HG02798 (cell line): Measurements from ENCODE around the gene CDK17.
"Not testable (repeated sequence)": the region's sequence is repeated elsewhere in the genome, so short reads cannot be mapped to it uniquely, and the experiment has no call there.

Experiments used
- ATAC-seq: cut with Tn5 transposase; IDR thresholded peaks from one replicate; pipeline ENCODE4 v1.9.1; 2021; ENCODE audit warnings: mild to moderate bottlenecking; ENCODE audit not compliant: unreplicated experiment, poor library complexity

The CDK17 gene

DNA sequence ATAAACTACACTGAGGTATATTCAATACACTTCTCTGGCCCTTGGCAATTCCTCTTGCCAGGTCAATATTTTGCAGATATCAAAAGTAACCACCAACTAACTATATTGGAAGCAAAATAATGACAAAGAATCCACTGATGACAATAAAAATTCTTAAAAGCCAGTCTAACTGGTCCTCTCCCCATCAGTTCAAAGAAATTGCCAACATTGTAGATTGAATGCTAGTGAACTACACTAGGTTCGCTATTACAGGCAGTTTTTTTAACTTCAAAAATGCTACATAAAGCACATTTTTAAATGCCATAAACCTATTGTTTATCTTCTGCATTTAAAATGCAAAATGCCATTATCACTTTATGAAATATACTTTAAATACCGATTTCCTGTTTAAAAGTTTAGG lies 4.0 kb downstream of the CDK17 start:
- ATAC-seq = no peak

GRCh38 chr12:96395236-96395635 lies 5.0 kb downstream of the CDK17 start:
- ATAC-seq = no peak

DNA sequence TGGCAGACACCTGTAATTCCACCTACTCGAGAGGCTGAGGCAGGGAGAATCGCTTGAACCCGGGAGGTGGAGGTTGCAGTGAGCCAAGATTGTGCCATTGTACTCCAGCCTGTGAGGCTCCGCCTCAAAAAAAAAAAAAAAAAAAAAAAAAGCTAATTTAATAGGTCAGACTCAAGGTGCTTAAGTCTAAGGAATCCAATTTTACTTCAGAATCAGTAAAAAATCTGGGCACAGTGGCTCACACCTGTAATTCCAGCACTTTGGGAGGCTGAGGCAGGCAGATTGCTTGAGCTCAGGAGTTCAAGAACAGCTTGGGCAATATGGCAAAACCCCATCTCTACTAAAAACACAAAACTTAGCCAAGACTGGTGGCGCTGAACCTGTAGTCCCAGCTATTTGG lies 7.0 kb downstream of the CDK17 start:
- not testable (repeated sequence) for ATAC-seq

DNA sequence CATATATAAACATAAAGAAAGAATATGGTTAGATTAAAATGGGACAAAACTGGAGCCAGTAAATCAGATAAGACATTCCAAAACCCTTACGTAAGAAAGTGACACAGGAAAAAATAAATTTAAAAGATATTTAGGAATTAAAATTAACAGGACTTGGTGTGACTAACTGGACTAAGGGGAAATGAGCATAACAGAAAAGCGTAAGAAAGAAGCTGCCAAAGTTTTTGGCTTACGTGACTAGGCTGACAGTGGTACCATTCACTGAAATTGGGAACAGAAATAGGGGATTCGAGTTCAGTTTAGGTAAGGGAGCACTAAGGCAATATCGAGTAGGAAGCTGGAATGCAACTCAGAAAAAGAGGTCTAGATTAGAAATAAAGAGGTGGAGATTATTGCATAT lies 7.8 kb downstream of the CDK17 start:
- no peak for ATAC-seq

- no peak for ATAC-seq
Observed at GRCh38 chr12:96387981-96388380, 12.3 kb downstream of the CDK17 start.

- no peak for ATAC-seq
Observed at GRCh38 chr12:96386794-96387193, 13.4 kb downstream of the CDK17 start.

DNA sequence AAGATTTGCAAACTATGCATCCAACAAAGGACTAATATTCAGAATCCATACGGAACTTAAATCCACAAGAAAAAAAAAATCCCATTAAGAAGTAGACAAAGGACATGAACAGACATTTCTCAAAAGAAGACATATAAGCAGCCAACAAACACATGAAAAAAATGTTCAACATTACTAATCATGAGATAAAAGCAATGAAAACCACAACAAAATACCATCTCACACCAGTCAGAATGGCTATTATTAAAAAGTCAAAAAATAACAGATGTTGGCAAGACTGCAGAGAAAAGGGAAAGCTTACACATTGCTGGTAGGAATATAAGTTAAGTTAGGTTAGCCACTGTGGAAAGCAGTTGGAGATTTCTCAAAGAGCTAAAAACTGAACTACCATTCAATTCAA lies 16.2 kb downstream of the CDK17 start:
- no peak for ATAC-seq

GRCh38 chr12:96383371-96383770 lies 16.9 kb downstream of the CDK17 start:
- no peak for ATAC-seq

DNA sequence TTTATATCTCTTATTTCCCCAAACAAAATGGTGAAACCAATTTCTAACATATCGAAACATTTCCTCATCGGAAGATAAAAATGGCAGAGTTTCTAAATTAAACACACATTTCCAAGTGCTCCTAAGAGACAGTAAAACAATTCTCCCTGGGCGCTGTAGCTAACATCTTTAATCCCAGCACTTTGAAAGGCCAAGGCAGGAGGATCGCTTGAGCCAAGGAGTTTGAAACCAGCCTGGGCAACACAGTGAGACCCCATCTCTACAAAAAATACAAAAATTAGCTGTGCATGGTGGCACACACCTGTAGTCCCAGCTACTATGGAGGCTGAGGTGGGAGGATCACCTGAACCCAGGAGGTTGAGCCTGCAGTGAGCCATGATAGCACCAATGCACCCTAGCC lies 20.5 kb downstream of the CDK17 start:
- not testable (repeated sequence) for ATAC-seq

GRCh38 chr12:96378319-96378718 lies 21.9 kb downstream of the CDK17 start:
- no peak for ATAC-seq

- ATAC-seq = no peak
Observed at GRCh38 chr12:96376865-96377264, 23.4 kb downstream of the CDK17 start.

DNA sequence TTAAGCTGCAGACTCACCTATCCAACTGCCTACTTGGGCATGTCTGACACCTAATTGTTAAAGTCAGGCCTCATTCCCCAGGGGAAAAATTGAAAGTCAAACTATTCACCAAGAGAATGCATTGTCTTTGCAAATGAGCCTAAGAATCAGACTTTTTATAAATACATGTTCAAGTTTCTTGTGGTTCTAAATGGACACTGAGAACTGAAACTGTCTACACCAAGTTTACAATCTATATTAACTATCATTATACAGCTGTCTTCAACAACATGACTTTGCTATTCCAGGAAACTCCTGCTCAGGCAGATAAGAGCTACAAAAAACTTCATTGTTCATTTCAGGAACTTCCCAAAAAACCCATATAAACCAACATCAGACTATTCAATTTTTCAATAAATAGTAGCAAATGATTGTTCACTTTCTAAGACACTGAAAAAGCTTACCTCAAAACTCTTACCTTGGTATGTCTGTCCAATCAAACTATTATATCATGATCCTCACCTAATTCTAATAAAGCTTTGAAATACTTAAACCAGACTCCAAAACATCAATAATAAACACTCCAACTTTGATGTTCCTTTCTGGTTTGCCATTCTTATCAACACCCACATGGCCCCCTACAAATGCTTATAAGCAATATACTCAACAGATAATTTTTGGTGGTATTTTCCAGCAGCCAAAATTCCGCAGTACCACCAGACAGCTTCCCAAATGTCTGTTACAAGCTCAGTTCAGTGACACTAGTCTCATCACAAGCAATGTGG lies 24.2 kb downstream of the CDK17 start:
- ATAC-seq = peak; percentile 77

- no peak for ATAC-seq
Observed at GRCh38 chr12:96375170-96375569, 25.1 kb downstream of the CDK17 start.

- no peak for ATAC-seq
Observed at GRCh38 chr12:96371790-96372699, 28.2 kb downstream of the CDK17 start.

DNA sequence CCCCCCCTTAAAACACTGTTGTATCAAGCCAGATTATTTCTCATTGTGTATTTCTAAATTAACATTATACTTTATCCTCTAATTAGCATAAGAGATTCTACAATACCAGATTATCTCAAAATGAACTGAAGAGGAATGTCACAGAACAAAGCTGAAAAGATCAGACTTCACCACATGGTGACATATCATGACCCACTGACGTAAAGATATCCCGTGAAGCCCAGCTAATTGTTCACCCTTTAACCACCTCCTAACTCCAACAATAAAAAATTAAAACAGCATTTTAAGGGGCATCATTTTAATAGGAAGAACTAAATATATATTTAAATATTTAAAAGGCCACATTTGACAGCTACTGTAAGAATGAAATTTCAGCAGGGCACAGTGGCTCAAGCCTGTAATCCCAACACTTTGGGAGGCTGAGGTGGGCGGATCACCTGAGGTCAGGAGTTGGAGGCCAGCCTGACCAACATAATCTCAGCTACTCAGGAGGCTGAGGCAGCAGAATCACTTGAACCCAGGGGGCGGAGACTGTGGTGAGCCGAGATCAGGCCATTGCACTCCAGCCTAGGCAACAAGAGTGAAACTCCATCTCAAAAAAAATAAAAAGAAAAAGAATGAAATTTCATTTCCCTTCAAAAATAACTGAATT lies 29.0 kb downstream of the CDK17 start:
- ATAC-seq = no peak

DNA sequence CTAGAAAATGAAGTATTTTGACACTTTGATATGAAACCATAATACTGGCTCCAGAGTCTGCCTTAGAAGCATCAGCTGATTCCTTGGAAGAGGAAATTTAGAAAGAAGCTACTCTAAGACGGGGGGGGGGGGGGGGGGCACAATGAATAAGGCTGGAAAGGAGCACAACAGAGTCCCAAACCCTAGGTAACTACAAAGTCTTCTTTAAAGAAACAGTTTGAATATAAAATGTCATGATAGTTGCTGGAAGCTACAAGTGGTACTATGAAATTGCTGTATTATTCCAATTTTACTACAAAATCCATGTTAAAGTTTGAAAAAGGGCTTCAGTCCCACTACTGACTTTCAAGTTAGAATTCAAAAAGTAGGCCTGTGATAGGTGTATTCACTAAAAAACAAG lies 31.6 kb downstream of the CDK17 start:
- ATAC-seq = no peak

DNA sequence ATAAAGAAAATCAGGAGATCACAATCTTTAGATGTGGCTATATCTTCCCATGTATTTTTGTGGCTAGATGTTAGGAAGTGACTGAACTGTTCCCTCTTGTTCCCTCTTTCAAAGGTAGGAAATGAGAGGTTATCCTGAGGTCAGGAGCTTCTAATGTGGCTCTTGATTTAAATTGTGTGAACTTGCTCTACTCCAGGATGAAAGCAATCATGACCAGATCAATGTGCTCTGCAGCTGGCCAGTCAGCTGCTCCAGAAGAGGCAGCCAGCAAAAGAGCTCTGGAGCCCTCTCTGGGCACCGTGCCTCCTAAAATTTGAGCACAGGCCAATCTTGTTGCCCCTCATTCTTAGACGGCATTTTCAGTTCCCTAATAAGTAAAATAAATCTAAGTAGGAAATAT lies 32.0 kb downstream of the CDK17 start:
- no peak for ATAC-seq

GRCh38 chr12:96366381-96366654 lies 33.9 kb downstream of the CDK17 start:
- no peak for ATAC-seq

GRCh38 chr12:96365604-96366380 lies 34.4 kb downstream of the CDK17 start:
- no peak for ATAC-seq

- no peak for ATAC-seq
Observed at GRCh38 chr12:96364092-96364700, 36.0 kb downstream of the CDK17 start.
